Body of pancreas (tissue), 4 donors: ENCODE results near the gene ALPG. TPM values are rescaled to one million over a fixed set of nuclear protein-coding genes. Genes with fewer than 3 reads are reported as not detected.
"Not testable (repeated sequence)": the region's sequence is repeated elsewhere in the genome, so short reads cannot be mapped to it uniquely, and the experiment has no call there.

Source experiments
- ATAC-seq: fragments of 150-250 bp; one replicate; pipeline ENCODE4 v1.9.1; 2016
- DNase-seq, 4 donors: peaks; one replicate each; pipeline ENCODE4 v3.0.0-alpha.2; 2019
- H3K27ac ChIP-seq, 4 donors: fragments of 200-600 bp; sonication (generic); 1 replicate in 3 of 4; 2 replicates in 1 of 4; pipeline versions ENCODE4 v1.5.1 to v1.6.1; 2016 to 2019; ENCODE audit warnings: mild to moderate bottlenecking in 1 of 4, mixed read lengths in 1 of 4, moderate library complexity in 1 of 4
- H3K27me3 ChIP-seq, 2 donors: fragments of 200-600 bp; sonication (generic); one replicate each; pipeline ENCODE4 v1.6.0; 2016; ENCODE audit warnings: mild to moderate bottlenecking in 1 of 2
- H3K36me3 ChIP-seq, 2 donors: fragments of 200-600 bp; sonication (generic); replicated peaks in 1 of 2; 2 replicates each; pipeline ENCODE4 v1.5.1; 2016; ENCODE audit warnings: low read depth in 2 of 2; ENCODE audit not compliant: insufficient read depth in 1 of 2
- H3K4me1 ChIP-seq: fragments of 200-600 bp; sonication (generic); one replicate; pipeline ENCODE4 v1.6.0; 2016
- H3K4me3 ChIP-seq, 2 donors: fragments of 200-600 bp; sonication (generic); 1 replicate in 1 of 2; 2 replicates in 1 of 2; pipeline ENCODE4 v1.5.1; 2016 to 2019
- H3K9me3 ChIP-seq, 3 donors: fragments of 200-600 bp; sonication (generic); 1 replicate in 2 of 3; 2 replicates in 1 of 3; pipeline ENCODE4 v1.5.1; 2016
- CTCF ChIP-seq, 7 experiments: fragments of 450-650 bp in 4 of 7; fragments of 200-600 bp in 3 of 7; sonication (generic) in 3 of 7; IDR thresholded peaks; one replicate each; pipeline ENCODE4 v1.5.1; 2016 to 2019; ENCODE audit warnings: antibody characterized with exemption in 7 of 7
- POLR2A ChIP-seq, 3 donors: fragments of 450-650 bp; IDR thresholded peaks; one replicate each; pipeline ENCODE4 v1.6.1; 2016; ENCODE audit warnings: antibody characterized with exemption in 3 of 3, mild to moderate bottlenecking in 2 of 3
- WGBS, 2 donors: methylation state at CpG; one replicate each; pipeline ENCODE4 v1.1.5; 2017; 5-methylcytosine and 5-hydroxymethylcytosine counted together
- intact Hi-C: fragments of 100-400 bp; cut with DNase I; formaldehyde crosslinking; loops from one replicate; pipeline ENCODE4 v1.15.1; 2023
- total RNA-seq, 2 donors: library from RNA; depleted of rRNA; stranded (reverse); fragments of >200 nt; gene quantifications; one replicate each; pipeline ENCODE4 v1.1.0, GENCODE V29; 2016

Gene ALPG
- not detected for total RNA-seq

DNA sequence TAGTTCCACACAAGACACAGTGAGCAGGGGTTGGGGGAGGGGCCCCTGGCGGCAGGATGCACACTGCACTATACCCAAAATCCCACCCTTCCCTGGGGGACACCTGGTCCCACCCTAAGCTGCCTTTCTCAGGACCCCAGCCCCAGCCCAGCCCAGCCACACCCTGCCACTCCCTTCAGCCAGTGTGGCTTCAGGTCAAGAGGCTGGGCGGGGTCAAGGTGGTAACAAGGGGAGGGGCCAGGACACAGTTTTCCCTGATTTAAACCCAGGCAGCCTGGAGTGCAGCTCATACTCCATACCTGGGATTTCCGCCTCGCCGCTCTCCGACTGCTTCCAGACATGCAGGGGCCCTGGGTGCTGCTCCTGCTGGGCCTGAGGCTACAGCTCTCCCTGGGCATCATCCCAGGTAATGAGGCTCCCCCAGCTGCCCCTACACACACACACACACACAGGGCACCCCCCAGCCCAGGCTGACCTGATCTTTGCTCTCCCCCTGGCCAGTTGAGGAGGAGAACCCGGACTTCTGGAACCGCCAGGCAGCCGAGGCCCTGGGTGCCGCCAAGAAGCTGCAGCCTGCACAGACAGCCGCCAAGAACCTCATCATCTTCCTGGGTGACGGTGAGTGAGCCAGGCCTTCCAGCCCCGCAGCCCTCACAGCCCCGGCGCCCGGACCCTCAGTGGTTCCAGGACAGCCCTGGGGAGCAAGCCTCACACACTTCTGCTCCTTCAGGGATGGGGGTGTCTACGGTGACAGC lies at the start of gene ALPG:
TSS of gene ALPG (plus strand) at position 289 of the 755 bp plus-strand sequence. CDS start at position 340, 51 bp downstream.
- 85 to 97% methylated on average over 5 to 17 of the region's 17 CpGs for WGBS, 2 donors

DNA sequence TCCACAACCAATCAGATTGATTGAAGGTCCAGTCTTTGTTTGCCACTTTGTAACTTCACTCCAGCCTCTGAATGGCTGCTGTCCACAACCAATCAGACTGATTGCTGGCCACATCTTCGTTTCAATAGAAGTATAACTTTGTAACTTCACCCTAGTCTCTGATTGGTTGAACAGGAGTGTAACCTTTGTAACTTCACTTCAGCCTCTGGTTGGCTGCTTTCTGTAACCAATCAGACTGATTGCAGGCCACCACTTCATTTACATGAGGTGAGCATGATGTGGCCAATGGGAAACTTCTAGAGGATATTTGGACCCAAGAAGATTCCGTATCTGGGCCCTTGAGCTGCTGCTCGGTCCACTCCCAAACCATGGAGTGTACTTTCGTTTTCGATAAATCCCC lies 45.0 kb upstream of the ALPG start:
- no peak for ATAC-seq
- intact Hi-C loops = no loop called here
- H3K27me3 ChIP-seq = no peaks in the 10 kb centered on the region
- no peak overlapping the region for H3K27ac ChIP-seq
- TF ChIP-seq POLR2A (IDR thresholded peaks at IDR 0.05) (no peak), CTCF (IDR thresholded peaks at IDR 0.05) (no peak)
- H3K9me3 ChIP-seq = no peaks in the 10 kb centered on the region
- H3K36me3 ChIP-seq = no peaks in the 10 kb centered on the region
- no peak overlapping the region for H3K4me3 ChIP-seq
- DNase-seq = no peak
- 89 to 93% methylated on average over 5 of the region's 5 CpGs for WGBS, 2 donors
- peaks cover 13% of the 10 kb centered on the region for H3K4me1 ChIP-seq

More for the DNA sequence above, at the start of gene ALPG:
- Histone ChIP-seq H3K27me3 (no peaks in the 10 kb centered on the region), H3K27ac (no peak within 1 kb of the TSS), H3K4me3 (no peak within 1 kb of the TSS), H3K4me1 (no peaks in the 10 kb centered on the region), H3K36me3 (no peaks in the 10 kb centered on the region), H3K9me3 (no peaks in the 10 kb centered on the region)
- no peak for TF ChIP-seq CTCF (IDR thresholded peaks at IDR 0.05)
- TF ChIP-seq POLR2A (IDR thresholded peaks at IDR 0.05) = no peak
- intact Hi-C loops = no loop called here
- DNase-seq = no peak
- ATAC-seq = no peak

DNA sequence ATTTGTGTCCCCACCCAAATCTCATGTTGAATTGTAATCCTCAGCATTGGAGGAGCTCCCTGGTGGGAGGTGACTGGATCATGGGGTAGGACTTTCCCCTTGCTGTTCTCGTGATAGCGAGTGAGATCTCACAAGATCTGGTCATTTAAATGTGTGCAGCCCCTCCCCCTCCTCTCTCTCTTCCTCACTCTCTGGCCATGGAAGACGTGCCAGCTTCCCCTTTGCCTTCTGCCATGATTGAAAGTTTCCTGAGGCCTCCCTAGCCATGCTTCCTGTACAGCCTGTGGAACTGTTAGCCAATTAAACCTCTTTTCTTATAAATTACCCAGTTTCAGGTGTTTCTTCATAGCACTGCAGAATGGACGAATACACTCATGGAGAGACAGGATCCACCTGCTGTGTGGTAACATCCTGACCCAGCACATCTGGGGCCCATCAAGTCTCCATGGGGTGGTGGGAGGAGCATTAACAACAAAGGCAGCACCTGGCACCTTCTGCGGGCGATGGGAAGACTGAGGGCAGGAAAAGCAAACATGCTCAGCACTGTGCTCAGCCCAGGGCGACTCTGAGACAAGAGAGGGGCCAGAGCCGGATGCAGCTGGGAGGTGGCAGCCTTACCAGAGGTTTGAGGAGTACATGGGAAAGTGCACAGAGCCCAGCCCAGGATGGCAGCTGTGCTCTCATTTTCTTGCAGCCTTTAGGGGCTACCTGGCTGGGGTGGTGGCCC lies 44.3 kb upstream of the ALPG start:
- Histone ChIP-seq H3K36me3 (no peaks in the 10 kb centered on the region), H3K4me3 (no peak overlapping the region), H3K27ac (no peak overlapping the region), H3K4me1 (peaks cover 19% of the 10 kb centered on the region), H3K9me3 (no peaks in the 10 kb centered on the region), H3K27me3 (no peaks in the 10 kb centered on the region)
- DNase-seq (no peak), ATAC-seq (no peak)
- intact Hi-C loops = no loop called here
- no peak for TF ChIP-seq CTCF (IDR thresholded peaks at IDR 0.05)
- 78 to 81% methylated on average over 8 of the region's 8 CpGs for WGBS, 2 donors

DNA sequence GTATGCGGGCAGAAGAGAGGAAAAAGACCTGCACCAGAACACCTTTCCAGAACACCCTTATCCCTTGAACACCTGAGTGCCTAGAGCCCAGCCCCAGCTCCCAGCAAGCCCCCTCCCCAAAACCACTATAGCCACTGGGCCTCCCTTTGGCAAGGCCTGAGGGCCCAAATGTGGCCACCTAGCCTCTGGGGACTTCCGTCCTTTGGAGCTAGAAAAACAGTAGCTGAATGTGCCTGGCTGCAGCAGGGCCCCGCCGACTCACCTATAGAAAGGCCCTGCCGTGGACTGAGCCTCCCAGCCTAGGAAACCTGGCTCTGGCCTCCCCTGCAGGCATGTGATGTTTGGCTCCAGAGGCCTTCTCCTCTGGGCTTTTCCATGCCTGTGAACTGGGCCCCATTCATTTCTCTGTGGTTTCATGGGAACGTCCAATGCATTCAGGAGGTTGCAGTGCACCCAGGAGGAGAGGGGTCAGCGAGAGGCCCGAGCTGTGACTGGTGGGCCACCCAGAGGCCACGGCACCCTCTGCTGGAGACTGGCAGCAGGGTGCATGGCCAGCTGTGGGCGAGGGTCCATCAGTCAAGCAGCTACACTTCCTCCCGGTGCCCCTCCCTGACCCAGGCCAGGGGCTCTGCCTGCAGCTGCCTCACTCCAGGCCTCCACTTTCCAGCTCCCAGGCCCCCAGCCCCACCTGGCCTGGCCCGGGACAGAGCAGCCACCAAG lies 43.4 kb upstream of the ALPG start:
- H3K4me3 ChIP-seq, H3K36me3 ChIP-seq, ATAC-seq: not testable (repeated sequence)

More for the DNA sequence above, 43.4 kb upstream of the ALPG start:
- H3K27ac ChIP-seq, H3K9me3 ChIP-seq, intact Hi-C loops, H3K27me3 ChIP-seq: not testable (repeated sequence)
- H3K4me1 ChIP-seq = peaks cover 19% of the 10 kb centered on the region
- peak in 1 of 4 donors; percentile 2 for DNase-seq
- WGBS, 2 donors = 82 to 96% methylated on average over 8 to 12 of the region's 12 CpGs
